BJ (cell line): ENCODE results near the gene LY6G6F. TPM values are rescaled to one million over a fixed set of nuclear protein-coding genes. Genes with fewer than 3 reads are reported as not detected.

ENCODE experiments used
- CTCF ChIA-PET: fragments of 350-600 bp; formaldehyde crosslinking; extraction: SDS; loops from one replicate; lab custom pipeline; 2021; ENCODE audit warnings: antibody characterized with exemption, inconsistent platforms; lab: Yijun Ruan, JAX
- POLR2A ChIA-PET: fragments of 300-600 bp; sonication (Branson Sonifier 250); formaldehyde crosslinking; extraction: SDS; loops from one replicate; lab custom pipeline; 2021; ENCODE audit warnings: antibody characterized with exemption; lab: Charles Lee
- DNase-seq: peaks from one replicate; pipeline ENCODE4 v3.0.0-alpha.2; 2011; ENCODE audit warnings: low read depth
- H3K27me3 ChIP-seq: 2 replicates; pipeline ENCODE4 v1.6.0; 2011; ENCODE audit warnings: low read length; ENCODE audit not compliant: control insufficient read depth, insufficient read depth
- H3K36me3 ChIP-seq: 2 replicates; pipeline ENCODE4 v1.5.1; 2011; ENCODE audit warnings: low read length; ENCODE audit not compliant: control insufficient read depth, insufficient read depth
- H3K4me3 ChIP-seq: 2 replicates; pipeline ENCODE4 v1.5.1; 2011; ENCODE audit warnings: low read depth, mild to moderate bottlenecking, control low read depth, low read length
- polyA plus RNA-seq: library from polyadenylated mRNA; depleted of rRNA; stranded (reverse); fragments of >200 nt; gene quantifications from 2 replicates; pipeline ENCODE4 v1.2.3, GENCODE V29; 2011
- TF ChIP-seq, protein P1 (sequence below): IDR thresholded peaks from 2 replicates; pipeline ENCODE4 v1.5.1; 2011; ENCODE audit warnings: low read depth, mild to moderate bottlenecking, control low read depth, inconsistent platforms, low read length, moderate library complexity; ENCODE audit not compliant: insufficient read depth

The LY6G6F gene
- polyA plus RNA-seq, 1 experiment, result not detected

DNA sequence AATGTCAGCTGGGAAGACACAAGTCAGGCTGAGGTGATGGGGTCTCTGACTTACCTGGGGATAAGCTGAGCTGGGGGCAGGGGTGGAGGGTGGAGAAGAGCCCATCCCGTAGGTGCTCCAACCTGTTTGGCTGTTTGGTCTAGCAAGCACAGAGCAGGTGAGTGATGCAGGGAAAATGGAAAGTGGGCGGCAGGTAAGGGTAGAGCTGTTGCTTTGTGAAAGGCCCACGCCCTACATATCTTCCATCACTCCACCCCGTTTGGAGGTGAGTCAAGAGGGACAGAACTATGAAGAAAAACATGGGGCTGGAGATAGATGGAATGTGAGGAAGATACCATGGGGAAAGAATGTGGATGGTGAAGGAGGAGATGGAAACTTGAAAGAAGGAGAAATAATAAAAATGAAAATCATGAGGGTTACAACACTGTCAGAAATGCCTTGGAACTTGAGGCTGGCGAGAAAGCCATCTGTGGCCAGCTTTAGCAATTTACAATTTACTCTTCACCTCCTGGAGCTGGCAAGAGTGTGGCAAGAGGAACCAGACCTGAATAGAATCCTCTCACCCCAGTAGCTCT, 13.6 kb downstream of the LY6G6F start:
- TF ChIP-seq, protein P1, sequence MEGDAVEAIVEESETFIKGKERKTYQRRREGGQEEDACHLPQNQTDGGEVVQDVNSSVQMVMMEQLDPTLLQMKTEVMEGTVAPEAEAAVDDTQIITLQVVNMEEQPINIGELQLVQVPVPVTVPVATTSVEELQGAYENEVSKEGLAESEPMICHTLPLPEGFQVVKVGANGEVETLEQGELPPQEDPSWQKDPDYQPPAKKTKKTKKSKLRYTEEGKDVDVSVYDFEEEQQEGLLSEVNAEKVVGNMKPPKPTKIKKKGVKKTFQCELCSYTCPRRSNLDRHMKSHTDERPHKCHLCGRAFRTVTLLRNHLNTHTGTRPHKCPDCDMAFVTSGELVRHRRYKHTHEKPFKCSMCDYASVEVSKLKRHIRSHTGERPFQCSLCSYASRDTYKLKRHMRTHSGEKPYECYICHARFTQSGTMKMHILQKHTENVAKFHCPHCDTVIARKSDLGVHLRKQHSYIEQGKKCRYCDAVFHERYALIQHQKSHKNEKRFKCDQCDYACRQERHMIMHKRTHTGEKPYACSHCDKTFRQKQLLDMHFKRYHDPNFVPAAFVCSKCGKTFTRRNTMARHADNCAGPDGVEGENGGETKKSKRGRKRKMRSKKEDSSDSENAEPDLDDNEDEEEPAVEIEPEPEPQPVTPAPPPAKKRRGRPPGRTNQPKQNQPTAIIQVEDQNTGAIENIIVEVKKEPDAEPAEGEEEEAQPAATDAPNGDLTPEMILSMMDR, result no peak
- CTCF ChIA-PET, result interaction anchor here (0.7 to 2.0 kb wide), 2 partner anchors 9 to 10 kb away, joined by 3 to 8 read pairs; partner anchors contain the start of gene DDAH2
- H3K27me3 ChIP-seq, result peaks cover 5% of the 10 kb centered on the region
- POLR2A ChIA-PET, result no interaction called here
- no peak overlapping the region for H3K4me3 ChIP-seq
- no peaks in the 10 kb centered on the region; the same call in 1 of the 2 replicates for H3K36me3 ChIP-seq
- no peak for DNase-seq

DNA sequence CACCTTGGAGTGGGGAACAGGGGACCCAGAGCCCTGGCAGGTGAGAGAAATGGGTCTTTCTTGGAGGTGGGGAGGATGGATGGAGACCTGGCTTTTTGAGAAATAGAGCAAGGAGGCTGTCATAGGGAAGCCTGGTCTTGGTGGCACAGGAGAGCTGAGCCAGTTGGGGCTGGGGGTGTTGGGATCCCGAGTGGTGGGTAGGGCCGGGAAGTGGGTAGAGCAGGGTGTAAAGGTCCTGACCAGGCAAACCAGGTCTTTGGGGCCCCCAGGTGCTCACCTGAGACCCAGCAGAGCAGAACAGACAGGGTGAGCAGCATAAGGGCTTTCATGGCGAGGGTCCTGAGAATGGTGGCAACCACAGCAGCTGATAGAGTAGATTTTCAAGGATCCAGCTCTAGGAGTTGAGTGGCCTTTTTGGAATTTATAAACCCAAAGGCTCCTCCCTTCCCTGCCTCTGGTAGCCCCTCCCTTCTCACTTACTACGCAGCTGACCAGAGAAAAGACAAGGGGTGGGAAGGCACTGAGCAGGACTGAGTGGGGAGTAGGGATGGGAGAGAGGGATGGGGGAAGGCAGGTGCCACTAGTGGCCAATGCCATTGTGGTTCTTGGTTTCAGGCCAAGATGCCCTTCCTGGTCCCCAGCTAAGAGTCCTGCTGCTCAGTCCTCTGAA, 14.8 kb downstream of the LY6G6F start, which contains the start of gene LY6G6C:
Gene LY6G6C (minus strand): TSS at position 396 of the 670 bp plus-strand sequence. CDS start 67 bp downstream, at position 329.
- no peak within 1 kb of the TSS for H3K4me3 ChIP-seq
- DNase-seq, result no peak
- H3K36me3 ChIP-seq, result peaks cover 3% of the 10 kb centered on the region
- TF ChIP-seq, protein P1, result no peak
- ChIA-PET POLR2A (no interaction called here), CTCF (interaction anchor here (2.0 kb wide), 1 partner anchor 8 kb away, joined by 8 read pairs; the partner anchor contains the start of gene DDAH2)
- H3K27me3 ChIP-seq, result peaks cover 3% of the 10 kb centered on the region

- CTCF ChIA-PET, result interaction anchor here (0.6 kb wide), 1 partner anchor 81 kb away, joined by 3 read pairs; no protein-coding TSS in a partner anchor
- DNase-seq, result no peak
- TF ChIP-seq, protein P1, result no peak
- peaks cover 6% of the 10 kb centered on the region for H3K36me3 ChIP-seq
- H3K4me3 ChIP-seq, result no peak overlapping the region
- peaks cover 3% of the 10 kb centered on the region for H3K27me3 ChIP-seq
- POLR2A ChIA-PET, result no interaction called here
Measured at GRCh38 chr6:31722173-31722572, 15.5 kb downstream of the LY6G6F start.

DNA sequence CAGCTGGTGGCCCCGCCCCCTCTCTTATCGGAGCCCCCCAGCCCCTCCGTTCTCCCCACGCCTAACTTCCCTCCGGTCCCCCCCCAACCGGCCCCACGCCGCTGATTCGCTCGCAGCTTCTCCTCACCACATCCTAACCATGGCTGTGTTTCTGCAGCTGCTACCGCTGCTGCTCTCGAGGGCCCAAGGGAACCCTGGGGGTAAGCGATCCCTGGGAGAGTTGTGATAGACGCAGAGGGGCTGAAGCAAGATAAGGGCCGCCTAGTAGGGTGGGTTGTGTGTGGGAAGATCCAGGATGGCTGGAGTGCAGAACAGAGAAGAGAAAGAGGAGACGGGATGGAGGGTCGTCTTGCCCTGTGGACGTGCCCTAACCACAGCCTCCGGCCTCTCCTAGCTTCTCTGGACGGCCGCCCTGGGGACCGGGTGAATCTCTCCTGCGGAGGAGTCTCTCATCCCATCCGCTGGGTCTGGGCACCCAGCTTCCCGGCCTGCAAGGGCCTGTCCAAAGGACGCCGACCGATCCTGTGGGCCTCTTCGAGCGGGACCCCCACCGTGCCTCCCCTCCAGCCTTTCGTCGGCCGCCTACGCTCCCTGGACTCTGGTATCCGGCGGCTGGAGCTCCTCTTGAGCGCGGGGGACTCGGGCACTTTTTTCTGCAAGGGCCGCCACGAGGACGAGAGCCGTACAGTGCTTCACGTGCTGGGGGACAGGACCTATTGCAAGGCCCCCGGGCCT, 16.7 kb downstream of the LY6G6F start, which contains the start of gene MPIG6B:
Gene MPIG6B (plus strand): TSS at position 129 of the 735 bp plus-strand sequence. CDS start 11 bp downstream, at position 140.
- TF ChIP-seq, protein P1, result no peak
- POLR2A ChIA-PET, result no interaction called here
- CTCF ChIA-PET, result interaction anchor here (1.2 to 1.7 kb wide), 2 partner anchors 9 to 46 kb away, joined by 4 to 6 read pairs; partner anchors contain the start of gene LY6G6D
- Histone ChIP-seq H3K36me3 (peaks cover 6% of the 10 kb centered on the region), H3K27me3 (no peaks in the 10 kb centered on the region; the same call in none of the 2 replicates), H3K4me3 (no peak within 1 kb of the TSS)
- DNase-seq, result no peak
